ENCODE measurements around the gene ZNF148.

GRCh38 chr3:125212091-125212508 lies 163.0 kb downstream of the ZNF148 start:
- TF ChIP-seq RFX5 (IDR thresholded peaks at IDR 0.05; ENCODE audit: low read depth, low read length) (no peak), CTCF (conservative IDR thresholded peaks at IDR 0.05; ENCODE audit: low read depth, low read length) (no peak), POLR2A (IDR thresholded peaks at IDR 0.05; ENCODE audit: low read depth, low read length) (no peak), CEBPB (IDR thresholded peaks at IDR 0.05; ENCODE audit: low read depth, low read length) (no peak), ELK1 (IDR thresholded peaks at IDR 0.05; ENCODE audit: borderline replicate concordance, low read depth, low read length) (no peak), MXI1 (IDR thresholded peaks at IDR 0.05; ENCODE audit: borderline replicate concordance, low read depth, low read length) (no peak)

Data from IMR-90 (cell line).